ES-I3 (cell line): ENCODE data around the gene HNRNPL.

Experiments
- H3K36me3 ChIP-seq: 2 replicates; pipeline ENCODE4 v1.6.1; 2013; ENCODE audit warnings: mild to moderate bottlenecking, low read length, control low read depth, moderate library complexity; ENCODE audit not compliant: insufficient read depth
- H3K4me1 ChIP-seq: 2 replicates; pipeline ENCODE4 v1.6.1; 2013; ENCODE audit warnings: mild to moderate bottlenecking, control low read depth, low read length; ENCODE audit not compliant: insufficient read depth
- H3K9ac ChIP-seq: 2 replicates; pipeline ENCODE4 v1.6.1; 2013; ENCODE audit warnings: low read depth, mild to moderate bottlenecking, low read length, moderate library complexity
- H3K9me3 ChIP-seq: 2 replicates; pipeline ENCODE4 v1.6.1; 2013; ENCODE audit warnings: mild to moderate bottlenecking, low read length, moderate library complexity; ENCODE audit not compliant: control insufficient read depth, insufficient read depth

HNRNPL gene

GRCh38 chr19:38843175-38843758, 6.5 kb downstream of the HNRNPL start:
- Histone ChIP-seq H3K9ac (no peak overlapping the region), H3K36me3 (peaks cover 83% of the 10 kb centered on the region), H3K4me1 (no peaks in the 10 kb centered on the region), H3K9me3 (no peaks in the 10 kb centered on the region)

DNA sequence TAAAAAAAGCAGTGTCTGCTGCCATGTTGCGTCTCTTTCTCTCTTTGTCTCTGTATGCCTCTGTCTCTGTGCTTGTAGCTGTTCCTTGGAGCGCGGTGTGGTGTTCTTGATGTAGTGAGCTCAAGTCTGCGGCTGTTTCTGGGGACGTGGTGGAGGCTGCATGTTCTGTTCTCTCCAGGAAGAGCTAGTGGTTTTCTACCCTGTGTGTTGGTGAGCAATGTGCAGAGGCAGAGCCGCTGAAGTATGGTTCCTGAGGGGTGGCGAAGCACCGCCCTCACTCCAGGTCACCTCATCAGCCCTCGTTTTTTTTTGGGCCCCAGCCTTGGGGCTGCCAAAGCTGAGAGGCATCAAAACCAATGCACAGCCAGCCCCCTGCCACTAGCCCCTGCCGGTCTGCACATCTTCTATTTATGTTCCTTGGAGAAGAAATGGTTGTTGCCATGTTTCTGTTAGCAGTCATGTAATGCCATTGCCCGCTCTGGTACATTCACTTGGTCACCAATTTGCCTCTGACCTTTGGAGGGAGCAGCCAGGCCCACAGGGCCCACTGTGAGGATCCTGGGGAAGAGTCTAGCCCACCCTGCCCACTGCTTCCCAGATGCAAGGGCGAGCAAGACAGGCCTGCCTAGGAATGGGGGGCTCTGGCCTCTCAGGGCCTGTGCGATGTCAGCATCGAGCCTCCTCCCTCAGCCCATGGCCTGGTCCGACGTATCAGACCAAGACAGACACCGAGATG, 7.2 kb downstream of the HNRNPL start:
- Histone ChIP-seq H3K9ac (no peak overlapping the region), H3K36me3 (peaks cover 86% of the 10 kb centered on the region), H3K4me1 (no peaks in the 10 kb centered on the region), H3K9me3 (no peaks in the 10 kb centered on the region)

DNA sequence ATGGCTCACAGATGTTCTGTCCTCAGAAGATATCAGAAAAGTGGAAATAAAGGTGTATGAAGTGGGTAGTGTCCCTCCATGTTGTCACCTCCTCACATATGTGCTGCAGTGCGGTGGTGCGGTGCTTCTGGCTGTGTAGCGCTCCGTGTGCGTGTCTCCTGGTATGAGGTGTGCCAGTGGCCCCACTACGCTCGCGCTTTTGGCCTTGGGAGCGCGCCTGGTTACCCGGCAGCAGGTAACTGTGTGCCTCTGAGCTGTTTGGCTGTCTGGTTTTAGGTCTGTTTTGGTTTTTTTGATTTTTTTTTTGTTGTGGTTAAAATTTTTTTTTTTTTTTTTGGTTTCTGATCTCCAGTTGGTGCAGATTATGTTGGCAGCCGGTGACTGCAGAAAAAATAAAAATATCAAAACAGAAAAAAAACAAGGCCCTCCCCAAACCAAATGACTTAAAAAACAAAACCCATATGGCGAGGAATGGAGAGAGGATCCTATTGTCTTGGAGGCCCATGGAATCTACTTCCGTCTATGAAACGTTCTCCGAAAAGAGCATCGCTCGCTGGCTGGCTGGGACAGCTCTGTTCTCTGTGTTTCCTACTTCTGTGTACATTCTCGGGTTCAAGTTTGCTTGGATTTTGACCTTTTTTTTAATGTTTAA, 7.9 kb downstream of the HNRNPL start:
- H3K9me3 ChIP-seq: no peaks in the 10 kb centered on the region
- peaks cover 86% of the 10 kb centered on the region for H3K36me3 ChIP-seq
- no peak overlapping the region for H3K9ac ChIP-seq
- no peaks in the 10 kb centered on the region for H3K4me1 ChIP-seq

- no peaks in the 10 kb centered on the region for H3K9me3 ChIP-seq
- no peak overlapping the region for H3K9ac ChIP-seq
- no peaks in the 10 kb centered on the region for H3K4me1 ChIP-seq
- H3K36me3 ChIP-seq: peaks cover 87% of the 10 kb centered on the region
Measured at GRCh38 chr19:38841180-38841766, 8.5 kb downstream of the HNRNPL start.

DNA sequence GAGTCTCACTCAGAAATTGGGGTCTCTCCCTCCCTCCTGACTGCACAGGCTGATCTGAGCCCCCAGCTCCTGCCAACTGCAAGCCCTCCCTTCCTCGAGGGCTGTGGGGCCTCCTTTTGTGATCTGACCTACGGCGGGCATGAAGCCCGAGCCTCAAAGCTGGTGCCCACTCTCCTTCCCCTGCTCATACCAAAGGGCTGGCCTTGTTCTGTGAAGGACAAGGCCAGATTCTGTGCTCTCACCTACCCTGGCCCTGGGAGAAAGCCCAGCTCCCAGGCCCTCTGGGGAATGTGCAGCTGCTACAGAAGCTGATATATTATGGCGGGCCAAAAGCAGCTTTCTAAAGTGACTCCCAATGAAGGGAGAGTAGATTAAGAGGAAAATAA, 9.2 kb downstream of the HNRNPL start:
- no peak overlapping the region for H3K9ac ChIP-seq
- H3K36me3 ChIP-seq: peaks cover 86% of the 10 kb centered on the region
- H3K4me1 ChIP-seq: no peaks in the 10 kb centered on the region
- no peaks in the 10 kb centered on the region for H3K9me3 ChIP-seq

- Histone ChIP-seq H3K9ac (no peak overlapping the region), H3K9me3 (no peaks in the 10 kb centered on the region), H3K36me3 (peaks cover 84% of the 10 kb centered on the region), H3K4me1 (no peaks in the 10 kb centered on the region)
Measured at GRCh38 chr19:38839816-38840582, 9.8 kb downstream of the HNRNPL start.

- H3K9me3 ChIP-seq: no peaks in the 10 kb centered on the region
- no peaks in the 10 kb centered on the region for H3K4me1 ChIP-seq
- no peak overlapping the region for H3K9ac ChIP-seq
- H3K36me3 ChIP-seq: peaks cover 77% of the 10 kb centered on the region
Measured at GRCh38 chr19:38838986-38839761, 10.6 kb downstream of the HNRNPL start.

DNA sequence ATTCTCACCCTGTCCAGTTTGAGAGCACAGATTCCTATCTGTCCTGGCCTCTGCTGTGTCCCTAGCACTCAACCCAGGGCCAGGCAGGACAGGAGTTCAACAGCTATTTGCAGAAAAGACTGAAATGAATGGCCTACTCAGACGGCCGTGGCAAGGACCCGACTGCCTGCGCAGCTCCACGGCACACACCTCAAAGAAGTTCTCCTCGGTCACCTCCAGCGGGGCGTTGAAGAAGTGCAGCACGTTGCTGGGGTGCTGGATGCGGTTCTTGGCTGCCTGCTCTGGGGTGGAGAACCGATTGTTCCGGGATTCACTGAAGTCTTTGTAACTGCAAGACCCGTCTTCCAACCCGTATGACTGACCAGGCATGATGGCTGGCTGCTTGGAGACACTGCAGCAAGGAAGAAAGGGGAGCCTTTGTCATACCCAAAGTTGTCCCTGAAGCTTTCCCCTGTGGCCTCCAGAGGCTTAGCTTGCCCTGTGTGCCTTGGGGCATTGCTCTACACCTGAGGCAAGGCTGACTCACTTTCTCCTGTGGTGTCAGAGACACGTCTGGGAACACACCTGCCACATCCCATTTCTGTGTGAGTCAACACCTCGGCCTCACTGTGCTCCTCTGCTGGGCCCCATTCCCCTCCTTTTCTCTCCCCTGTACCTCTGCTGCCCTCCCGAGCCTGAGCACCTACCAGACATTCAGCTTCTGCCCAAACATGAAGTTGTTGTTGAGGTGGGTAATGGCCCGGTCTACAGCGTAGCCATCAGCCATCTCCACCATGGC, 11.4 kb downstream of the HNRNPL start:
- Histone ChIP-seq H3K9ac (no peak overlapping the region), H3K9me3 (no peaks in the 10 kb centered on the region), H3K4me1 (no peaks in the 10 kb centered on the region), H3K36me3 (peaks cover 69% of the 10 kb centered on the region)

DNA sequence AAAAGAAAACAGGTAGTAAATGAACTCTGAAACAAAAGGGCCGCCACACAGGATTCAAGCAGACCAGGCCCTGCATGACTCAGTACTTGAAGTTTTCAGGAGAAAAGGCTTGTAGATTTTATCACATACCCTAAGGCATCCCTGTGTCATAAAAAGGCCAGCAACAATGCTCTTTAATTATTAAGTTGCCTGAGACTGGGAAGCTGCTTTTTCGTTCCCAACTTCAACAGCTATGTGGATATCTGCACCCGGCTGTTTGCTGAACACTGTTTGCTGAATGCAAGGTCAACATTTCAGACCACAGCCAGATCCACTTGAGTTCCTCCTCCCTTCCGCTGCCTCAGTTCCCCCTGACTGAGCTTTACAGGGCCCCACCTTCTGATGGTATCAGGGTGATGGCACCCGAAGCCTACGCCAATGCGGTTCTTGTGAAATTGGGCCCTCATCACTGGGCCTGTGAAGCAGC, 12.1 kb downstream of the HNRNPL start:
- peaks cover 63% of the 10 kb centered on the region for H3K36me3 ChIP-seq
- no peaks in the 10 kb centered on the region for H3K9me3 ChIP-seq
- no peaks in the 10 kb centered on the region for H3K4me1 ChIP-seq
- no peak overlapping the region for H3K9ac ChIP-seq

- Histone ChIP-seq H3K9ac (no peak overlapping the region), H3K36me3 (peaks cover 57% of the 10 kb centered on the region), H3K9me3 (no peaks in the 10 kb centered on the region), H3K4me1 (peaks cover 4% of the 10 kb centered on the region; the same call in 1 of the 2 replicates)
Measured at GRCh38 chr19:38836983-38837626, 12.7 kb downstream of the HNRNPL start.

DNA sequence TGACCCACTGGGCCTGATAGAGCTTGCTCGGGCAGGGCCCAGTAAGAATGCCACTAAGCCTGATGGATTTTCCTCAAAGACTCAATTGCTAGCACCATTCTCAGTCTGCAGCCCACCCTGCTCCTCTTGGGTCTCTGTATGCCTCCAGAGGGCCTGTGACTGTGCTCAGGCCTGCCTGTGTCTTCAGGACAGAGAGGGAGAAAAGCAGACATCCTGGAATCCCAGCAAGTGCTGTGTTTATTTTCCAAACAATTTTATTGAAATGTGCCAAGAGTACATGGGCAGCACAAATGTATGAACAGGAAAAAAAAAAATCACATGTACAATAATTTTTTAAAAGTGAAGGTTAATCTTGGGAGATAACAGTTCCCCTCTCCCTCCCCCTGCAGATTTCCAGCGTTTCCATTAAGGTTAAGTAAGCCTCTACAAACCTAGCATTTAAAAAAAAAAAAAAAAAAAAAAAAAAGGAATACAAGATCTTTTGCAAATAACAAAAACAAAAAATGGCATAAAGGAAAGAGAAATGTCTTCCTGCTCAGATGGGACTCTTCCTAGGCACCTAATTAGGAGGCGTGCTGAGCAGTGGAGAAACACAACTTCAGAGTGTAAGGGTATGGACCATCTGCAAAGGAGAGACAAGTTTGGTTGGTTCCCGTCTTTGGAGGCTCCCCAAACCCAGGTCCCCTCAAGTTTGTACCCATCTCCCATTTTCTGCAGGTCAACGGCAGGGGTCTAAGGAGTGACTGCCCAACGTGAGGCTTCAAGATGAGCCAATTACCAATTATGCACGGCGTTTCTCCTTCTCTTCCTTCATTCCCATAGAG, 13.4 kb downstream of the HNRNPL start:
- Histone ChIP-seq H3K9me3 (no peaks in the 10 kb centered on the region), H3K9ac (no peak overlapping the region), H3K4me1 (peaks cover 4% of the 10 kb centered on the region; the same call in 1 of the 2 replicates), H3K36me3 (peaks cover 50% of the 10 kb centered on the region)

DNA sequence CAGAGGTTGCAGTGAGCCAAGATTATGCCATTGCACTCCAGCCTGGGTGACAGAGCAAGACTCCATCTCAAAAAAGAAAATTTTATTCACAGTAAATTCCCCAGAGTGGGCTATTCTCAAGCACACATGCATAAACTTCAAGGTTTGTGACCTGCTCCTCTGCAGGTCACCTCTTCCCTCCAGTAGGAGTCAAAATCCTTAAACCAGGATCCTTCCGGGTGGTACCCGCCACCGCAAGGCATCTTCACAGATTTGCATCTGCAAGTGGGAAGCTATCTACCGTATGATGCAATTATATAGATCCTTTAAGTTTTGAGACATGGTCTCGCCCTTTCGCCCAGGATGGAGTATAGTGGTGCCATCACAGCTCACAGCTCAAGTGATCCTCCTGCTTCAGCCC, 15.2 kb downstream of the HNRNPL start:
- H3K36me3 ChIP-seq: peaks cover 39% of the 10 kb centered on the region
- peaks cover 4% of the 10 kb centered on the region; the same call in 1 of the 2 replicates for H3K4me1 ChIP-seq
- H3K9me3 ChIP-seq: no peaks in the 10 kb centered on the region
- H3K9ac ChIP-seq: no peak overlapping the region
